A204.1 (cell line): Measurements from ENCODE around the gene IRAK1BP1.
"Not testable (repeated sequence)": the region's sequence is repeated elsewhere in the genome, so short reads cannot be mapped to it uniquely, and the experiment has no call there.

Source experiments
- FAIRE-seq: peaks from 2 replicates; lab custom pipeline; 2012; peaks lifted over from hg19 to GRCh38; lab: Jason Lieb, UNC

Gene IRAK1BP1, protein sequence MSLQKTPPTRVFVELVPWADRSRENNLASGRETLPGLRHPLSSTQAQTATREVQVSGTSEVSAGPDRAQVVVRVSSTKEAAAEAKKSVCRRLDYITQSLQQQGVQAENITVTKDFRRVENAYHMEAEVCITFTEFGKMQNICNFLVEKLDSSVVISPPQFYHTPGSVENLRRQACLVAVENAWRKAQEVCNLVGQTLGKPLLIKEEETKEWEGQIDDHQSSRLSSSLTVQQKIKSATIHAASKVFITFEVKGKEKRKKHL

DNA sequence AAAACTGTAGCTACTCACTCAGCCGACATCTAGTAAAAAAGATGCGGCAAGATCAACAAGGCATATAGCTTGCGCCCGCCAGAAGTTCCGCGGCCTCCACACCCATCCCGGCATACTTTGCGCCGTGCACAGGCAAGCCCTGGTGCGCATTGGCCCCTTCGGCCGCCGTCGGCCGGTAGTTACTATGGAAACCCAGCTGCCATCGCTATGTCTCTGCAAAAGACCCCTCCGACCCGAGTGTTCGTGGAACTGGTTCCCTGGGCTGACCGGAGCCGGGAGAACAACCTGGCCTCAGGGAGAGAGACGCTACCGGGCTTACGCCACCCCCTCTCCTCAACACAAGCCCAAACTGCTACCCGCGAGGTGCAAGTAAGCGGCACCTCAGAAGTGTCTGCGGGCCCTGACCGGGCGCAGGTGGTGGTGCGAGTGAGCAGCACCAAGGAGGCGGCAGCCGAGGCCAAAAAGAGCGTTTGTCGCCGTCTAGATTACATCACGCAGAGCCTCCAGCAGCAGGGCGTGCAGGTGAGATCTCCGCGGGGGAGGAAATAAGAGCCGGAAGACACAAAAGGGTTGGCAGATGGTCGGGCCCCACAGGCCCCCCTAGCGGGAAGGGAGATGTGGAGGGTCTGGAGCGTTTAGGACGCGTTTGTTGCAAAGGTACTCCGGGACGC, at the start of gene IRAK1BP1:
TSS of gene IRAK1BP1 (plus strand) at position 182 of the 671 bp plus-strand sequence. CDS start at position 208, 26 bp downstream.
- peak; percentile 46 for FAIRE-seq

DNA sequence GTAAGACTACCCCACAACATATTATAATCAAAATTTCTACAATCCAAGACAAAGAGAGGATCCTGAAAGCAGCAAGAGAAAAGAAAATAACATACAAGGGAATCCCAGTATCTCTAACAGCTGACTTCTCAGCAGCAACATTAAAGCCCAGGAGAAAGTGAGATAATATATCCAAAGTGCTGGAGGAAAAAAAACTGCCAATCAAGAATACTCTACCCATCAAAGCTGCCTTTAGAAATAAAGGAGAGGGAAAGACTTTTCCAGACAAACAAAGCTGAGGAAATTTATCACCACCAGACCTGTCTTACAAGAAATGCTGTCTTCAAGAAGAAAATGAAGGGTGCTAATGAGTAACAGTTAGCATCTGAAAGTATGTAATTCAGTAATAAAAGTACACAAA, 43.3 kb upstream of the IRAK1BP1 start:
- FAIRE-seq, result no peak

DNA sequence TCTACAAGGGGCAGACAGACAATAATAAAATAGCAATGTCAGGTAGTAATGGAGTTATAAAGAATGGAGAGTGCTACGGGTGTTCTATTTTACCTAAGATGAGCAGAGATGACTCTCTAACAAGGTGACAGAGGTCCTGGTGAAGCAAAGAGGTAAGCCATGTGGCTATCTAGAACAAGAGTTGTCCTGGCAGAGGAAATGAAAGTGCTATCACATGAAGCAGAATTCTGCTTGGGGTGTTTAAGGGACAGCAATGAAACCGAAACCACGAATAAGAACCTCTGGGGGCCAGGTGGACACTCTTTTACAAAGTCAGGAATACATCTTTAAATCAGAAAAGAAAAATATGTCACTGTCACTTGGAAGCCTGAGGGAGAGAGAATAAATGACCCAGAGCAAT, 37.9 kb upstream of the IRAK1BP1 start:
- FAIRE-seq, result no peak

DNA sequence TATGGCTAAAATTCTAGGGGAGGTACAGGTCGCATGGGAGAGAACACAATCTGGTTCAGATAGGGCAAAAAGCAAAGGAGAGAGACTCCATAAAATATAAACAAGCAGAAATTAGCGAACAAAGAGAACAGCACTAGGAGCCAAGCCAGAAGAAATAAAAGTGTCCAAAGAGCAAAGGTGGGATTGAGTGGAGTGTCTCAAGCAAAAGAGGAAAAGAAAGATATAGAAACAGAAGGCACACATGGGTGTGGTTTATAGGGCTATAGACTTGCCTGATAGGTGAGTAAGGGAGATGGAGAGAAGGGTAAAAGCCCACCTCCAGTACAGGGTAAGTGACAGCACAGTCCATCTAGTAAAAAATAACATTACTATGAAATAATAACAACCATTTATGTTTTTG, 36.5 kb upstream of the IRAK1BP1 start:
- FAIRE-seq, result no peak

DNA sequence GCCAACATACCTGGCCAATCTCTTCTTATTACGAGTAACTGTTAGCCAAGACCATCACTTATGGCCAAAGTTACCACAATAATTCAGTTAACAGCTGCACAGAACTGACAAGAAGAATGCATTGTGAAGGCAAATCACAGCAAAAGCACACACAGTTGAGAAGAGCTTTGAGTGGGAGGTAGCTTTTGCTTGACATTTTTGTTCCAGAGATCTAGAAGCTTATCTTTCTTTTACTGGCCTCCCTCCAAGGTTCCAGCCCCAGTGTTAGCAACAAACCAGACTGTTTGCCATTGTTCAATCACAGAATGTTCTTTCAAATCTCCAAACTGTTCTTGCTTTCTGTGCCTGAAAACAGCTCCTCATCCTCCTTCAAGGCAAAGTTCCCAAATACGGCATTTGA, 35.9 kb upstream of the IRAK1BP1 start:
- no peak for FAIRE-seq

DNA sequence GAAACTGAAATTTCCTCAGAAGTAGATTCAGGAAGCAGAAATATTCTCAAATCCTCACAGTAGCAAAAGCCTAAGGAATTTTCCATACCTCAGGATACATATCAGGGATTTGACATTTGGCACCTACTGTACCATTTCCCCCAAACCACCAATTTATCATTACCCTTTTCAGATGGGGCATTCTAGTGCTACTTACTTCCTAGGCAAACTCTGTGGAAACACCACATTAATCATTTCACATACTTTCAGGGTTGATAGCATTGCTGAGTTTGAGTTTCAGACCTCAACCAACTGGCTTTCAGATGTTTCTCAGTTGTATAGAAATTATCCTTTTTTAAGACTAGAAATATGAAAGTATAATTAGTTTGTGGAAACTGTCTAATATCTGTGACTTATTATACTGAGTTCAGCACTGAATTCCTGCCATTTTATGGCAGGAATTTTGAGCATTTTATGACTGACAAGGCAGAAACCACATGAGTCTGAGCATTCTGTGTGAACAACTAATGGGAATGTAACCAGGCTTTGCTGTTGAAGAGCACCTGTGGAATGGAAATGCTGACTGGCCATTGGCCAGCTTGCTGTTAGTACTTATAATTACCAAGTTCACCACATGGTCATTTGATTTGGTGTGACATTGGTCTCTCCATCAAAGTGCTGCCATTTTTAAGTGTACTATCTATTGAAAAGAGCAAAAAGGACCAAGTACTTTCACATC, 35.1 kb upstream of the IRAK1BP1 start:
- FAIRE-seq, result no peak

DNA sequence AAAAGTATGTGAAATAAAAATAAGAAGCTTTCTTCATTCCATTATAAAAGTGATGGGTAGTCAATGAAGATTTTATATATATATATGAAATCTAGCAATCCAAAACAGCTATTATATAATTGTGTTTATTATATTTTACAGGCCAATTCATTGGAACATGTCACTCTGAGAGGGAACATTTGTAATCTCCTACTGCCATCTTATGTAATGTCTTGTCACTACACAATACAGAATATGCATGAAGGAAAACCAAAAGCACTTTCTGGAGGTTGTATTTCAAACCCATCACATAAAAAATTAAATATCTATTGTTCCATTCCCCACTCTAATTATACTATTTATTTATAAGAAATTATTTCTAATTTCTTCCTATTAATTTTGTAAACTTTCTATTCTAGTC, 31.5 kb upstream of the IRAK1BP1 start:
- FAIRE-seq, result no peak

DNA sequence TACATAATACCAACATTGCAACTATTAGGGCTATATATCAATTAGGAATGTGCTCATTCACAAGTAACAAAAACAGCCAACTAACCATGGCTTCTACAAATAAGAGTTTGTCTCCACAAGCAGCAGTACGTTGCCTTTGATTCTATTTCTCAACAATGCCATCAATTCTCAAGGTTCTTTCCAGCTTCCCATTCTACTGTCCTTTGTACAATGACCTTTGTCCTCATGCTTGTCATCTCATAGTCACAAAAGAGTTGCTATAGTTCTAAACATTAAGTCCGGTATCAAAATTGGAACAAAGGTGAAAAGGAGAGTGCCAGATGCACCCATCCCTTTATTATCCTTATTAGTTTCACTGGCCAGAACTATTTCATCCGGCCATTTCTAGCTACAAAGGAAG, 30.8 kb upstream of the IRAK1BP1 start:
- FAIRE-seq, result no peak

DNA sequence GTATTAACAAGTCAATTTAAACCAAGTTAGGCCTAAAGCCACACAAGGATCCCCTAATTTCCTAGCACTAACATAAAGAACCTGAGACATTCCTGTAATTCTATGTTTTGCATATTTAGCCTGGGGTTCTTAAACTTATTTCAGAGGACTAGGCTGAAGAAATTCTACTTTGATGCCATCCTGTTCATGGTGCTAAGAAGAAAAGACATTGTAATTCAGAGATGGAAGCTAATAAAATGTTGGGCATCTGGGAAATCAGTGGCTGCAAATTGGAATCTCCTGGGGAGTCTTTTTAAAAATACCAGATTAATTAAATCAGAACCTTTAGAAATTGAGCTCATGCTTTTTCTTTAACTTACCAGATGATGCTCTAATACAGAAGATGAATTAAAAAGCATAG, 26.2 kb upstream of the IRAK1BP1 start:
- no peak for FAIRE-seq

DNA sequence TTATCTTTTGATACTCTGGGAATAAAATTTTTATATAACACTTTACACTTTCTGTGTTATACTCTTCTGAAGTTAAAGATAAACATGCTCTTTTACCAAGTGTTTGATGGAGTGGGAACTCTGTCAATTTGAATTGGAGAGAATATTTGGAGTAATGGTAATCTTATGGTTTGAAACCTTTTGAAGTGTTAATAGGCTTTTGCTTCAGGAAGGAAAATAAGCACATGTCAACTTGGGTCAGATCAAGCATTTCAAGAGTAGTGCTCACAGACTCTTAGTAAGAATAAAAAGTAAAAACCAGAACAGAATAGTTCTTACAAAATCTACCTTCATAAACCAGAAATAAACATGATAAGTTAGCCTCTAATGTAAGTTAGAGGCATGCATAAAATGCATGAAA, 24.4 kb upstream of the IRAK1BP1 start:
- FAIRE-seq, result no peak

DNA sequence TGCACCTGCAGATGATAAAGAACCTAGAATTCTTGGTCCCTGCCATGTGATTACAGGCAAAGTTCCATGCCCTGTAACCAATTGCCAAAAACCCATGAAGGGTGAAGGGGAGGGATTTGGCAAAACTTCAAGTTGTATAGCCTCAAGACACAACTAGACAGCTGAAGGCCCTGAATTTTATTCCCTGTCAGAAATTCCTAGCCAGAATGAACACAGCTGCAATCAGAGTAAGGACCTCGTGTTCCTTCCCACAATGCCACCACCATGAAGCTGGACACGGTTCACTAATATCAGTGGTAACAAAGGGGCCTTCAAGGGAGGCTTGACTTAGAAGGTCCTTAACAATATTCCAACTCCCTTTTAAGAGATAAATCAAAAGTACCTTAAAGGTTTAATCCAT, 22.5 kb upstream of the IRAK1BP1 start:
- FAIRE-seq, result no peak

DNA sequence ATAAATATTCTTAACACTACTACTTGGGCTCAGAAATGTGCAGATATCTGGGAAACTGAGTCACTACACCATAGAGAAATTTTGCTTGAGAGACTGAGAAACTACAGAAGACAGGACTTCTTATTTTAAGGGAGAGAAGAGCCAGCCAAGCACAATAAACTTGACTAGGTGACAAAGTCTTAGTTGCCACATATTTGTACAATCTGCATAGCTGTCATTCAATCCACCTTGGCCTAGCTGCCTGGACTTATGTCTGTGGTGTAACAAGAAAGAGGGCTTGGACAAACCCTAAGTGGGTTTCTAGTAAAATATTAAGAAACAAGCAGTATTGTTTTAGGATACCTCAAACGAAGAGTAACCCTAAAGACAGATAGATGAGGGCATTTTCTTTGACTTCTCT, 21.8 kb upstream of the IRAK1BP1 start:
- no peak for FAIRE-seq

DNA sequence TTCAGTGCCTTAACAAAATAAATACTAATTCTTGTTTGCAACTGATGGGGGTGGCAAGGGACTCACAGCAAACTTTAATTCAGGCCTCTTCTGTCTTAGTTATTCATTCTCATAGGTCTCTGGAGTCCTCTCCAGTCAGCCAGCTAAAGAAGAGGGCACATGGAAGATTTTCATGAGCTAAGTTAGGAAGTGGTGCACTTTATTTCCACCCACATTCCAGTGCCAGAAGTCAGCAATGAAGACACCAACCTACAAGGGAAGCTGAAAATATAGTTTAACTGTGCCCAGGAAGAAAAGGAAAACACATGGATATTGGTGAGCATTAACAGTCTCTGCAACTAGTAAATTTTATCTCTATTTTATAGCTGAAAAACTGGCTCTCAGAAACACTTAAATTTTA, 16.7 kb upstream of the IRAK1BP1 start:
- no peak for FAIRE-seq

DNA sequence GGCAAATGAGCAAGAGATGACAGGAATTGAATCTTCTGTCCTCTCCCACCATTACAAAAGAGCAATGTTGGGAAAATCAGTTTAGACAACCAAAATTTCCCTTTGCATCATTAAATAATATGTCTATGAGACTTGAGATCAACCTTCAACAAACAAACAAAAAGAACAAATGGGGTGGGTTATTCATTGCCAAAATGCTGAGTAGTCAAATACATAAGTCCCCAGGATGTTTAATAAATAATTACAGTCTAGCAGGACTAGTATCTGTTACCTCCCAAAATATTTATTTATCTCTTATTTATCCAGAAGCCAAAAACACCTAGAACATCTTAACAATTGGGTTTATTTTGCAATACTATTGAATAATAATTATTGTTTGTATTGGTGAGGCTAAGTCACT, 16.2 kb upstream of the IRAK1BP1 start:
- FAIRE-seq, result no peak

DNA sequence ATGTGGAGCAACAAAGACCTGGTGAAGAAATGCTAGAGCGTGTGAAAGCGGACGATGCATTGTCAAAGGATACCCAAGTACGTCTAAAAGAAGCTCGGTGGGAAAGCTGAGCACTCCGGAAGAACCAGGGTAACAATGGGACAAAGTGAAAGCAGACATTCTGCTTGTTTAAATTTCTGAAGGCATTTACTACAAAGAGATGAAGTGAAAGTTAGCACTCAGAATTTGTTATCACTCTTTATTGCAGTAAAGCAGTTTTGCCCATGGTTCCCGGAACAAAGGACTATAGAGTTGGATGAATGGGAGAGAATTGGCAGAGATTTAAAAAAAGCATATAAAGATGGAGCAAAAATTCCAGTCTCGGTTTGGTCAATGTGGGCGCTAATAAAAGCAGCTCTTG, 12.8 kb upstream of the IRAK1BP1 start:
- no peak for FAIRE-seq

DNA sequence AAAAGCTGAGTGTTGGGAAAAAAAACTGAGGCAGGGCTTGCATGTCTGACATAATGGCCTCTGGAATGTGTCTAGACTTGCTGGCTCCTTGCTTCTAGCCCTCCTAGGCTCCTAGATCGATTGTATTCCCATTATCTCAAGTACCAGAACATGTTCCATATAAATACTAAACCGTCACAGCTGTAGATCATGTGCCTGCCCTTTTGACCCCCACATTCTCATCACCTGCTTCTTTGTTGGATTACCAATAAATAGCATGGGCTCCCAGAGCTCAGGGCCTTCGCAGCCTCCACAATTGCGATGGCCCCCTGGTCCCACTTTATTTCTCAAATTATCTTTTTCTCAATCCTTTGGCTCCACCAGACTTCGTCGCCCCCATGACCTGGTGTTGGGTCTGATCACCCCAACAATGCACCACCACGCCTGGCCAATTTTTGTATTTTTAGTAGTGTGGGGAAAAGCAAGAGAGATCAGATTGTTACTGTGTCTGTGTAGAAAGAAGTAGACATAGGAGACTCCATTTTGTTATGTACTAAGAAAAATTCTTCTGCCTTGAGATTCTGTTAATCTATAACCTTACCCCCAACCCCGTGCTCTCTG, 8.9 kb upstream of the IRAK1BP1 start:
- not testable (repeated sequence) for FAIRE-seq

DNA sequence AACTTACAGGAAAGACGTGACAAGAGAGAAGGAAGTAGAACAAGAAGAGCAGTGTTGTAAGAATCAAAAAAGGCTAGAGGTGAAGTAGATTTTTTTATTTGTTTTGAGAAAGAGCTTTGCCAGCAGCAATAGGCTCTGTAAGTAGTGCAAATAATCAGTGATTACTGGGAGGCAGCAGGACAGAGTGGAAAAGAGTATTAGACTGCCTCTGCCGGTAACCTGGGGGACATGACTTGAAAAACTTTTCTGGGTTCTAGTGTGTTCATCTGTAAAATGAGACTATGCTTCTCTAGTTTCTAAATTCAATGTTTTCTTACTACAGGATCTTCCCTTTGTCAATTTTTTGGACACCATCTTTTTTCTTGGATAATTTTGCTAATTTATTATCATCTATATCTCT, 5.8 kb upstream of the IRAK1BP1 start:
- FAIRE-seq, result no peak

DNA sequence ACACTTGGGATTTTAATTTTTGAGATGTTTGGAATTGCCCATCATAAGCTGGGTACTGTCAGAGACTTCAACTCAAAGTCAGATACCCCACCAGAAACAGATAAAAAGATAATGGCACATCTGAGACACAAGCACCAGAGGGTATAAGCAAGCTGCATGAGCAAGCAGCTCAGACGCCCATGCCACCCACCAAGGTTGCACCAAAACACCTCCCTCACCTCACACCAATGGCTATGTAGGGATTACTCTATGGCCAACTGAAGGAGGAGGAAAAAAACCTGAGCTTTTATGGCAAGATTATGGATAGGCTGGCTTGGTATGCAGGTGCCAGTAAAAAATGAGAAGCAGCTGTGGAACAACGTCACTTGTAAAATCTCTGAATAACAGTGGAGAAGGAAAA, 3.8 kb upstream of the IRAK1BP1 start:
- FAIRE-seq, result no peak

DNA sequence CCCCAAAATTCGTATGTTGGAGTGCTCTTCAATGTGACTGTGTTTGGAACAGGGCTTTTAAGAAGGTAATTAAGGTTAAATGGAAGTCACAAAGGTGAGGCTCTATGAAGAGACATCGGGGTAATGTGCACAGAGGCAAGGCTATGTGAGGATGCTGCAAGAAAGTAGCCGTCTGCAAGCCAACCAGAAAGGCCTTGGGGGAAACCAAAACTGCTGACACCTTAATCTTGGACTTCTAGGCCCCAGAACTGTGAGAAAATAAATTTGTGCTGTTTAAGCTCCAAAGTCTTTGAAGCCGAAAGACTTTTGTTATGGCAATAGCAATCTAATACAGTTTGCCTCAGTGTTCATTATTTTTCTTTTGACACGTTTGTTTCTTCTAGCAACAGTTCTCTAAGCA, 2.4 kb upstream of the IRAK1BP1 start:
- FAIRE-seq, result no peak

DNA sequence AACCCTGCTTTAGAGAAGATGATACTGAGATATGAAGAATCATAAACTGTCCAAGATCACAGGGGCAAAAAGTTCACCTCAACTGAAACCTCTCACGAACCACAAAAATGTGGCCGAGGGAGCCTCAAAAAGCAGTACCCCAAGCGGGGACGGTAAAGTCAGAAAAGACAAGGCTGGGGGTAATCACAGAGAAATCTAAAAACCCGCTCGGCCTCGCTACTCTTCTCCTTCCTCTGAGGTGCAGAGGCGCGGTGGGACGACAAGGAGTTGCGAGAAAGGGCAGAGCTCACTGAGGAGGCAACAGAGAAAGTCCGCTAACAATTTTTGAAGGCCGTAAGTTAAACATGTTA, 356 bp upstream of the IRAK1BP1 start:
- FAIRE-seq, result no peak

DNA sequence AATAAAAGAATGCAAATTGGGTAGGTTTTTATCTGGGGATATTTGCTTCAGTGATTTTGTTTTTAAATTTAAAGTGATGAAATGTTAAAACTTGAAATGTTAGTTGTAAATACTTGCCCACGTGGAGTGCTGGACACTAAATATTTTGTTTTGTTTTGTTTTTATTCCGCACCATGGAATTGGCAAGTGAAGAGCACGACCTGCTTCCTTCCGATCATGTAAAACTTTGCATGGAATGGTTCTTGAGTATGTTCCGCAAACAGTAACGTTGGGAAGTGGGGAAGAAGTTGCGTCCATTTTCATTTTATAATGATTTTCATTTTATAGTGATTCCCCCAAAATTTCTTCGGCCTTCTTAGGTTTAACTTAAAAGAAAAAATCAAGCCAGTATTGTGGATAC, 765 bp downstream of the IRAK1BP1 start:
- no peak for FAIRE-seq

DNA sequence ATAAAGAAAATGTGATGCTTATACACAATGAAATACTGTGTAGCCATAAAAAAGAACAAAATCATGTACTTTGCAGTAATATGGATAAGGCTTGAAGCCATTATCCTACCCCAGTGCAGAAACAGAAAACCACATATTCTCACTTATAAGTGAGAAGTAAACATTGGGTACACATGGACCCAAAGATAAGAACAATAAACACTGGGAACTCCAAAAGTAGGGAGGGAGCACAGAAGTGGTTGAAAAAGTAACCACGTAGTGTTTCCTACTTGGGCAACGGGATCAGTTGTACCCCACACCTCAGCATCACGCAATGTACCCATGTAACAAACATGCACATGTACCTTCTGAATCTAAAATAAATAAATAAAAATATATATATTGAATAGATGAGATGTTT, 8.2 kb downstream of the IRAK1BP1 start:
- no peak for FAIRE-seq

DNA sequence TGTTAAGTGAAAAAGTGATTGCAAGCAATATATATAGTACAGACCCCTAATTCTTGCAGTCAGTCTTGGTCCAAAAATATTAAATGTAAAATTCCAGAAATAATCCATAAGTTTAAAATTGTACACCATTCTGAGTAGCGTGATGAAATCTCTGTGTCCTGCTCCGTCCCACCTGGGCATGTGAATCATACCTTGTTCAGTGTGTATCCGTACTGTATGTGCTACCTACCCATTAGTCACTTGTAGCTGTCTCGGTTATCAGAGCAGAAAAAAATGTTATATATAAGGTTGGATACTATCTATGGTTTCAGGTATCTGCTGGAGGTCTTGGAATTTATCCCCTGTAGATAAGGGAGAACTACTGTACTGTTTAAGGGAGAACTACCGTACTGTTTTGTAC, 16.3 kb downstream of the IRAK1BP1 start:
- FAIRE-seq, result no peak
